ENCODE measurements around the gene BMAL2.

Gene BMAL2

GRCh38 chr12:27332714-27333402 lies at the start of gene BMAL2:
Gene BMAL2 (plus strand): TSS chr12:27332836. CDS start chr12:27333073, 237 bp downstream.
- Histone ChIP-seq H3K36me3 (ENCODE audit: control insufficient read depth, insufficient read depth, low read length) (no peaks in the 10 kb centered on the region), H3K27me3 (replicated peaks; ENCODE audit: control insufficient read depth, insufficient read depth, low read length) (no peaks in the 10 kb centered on the region)
- DNase-seq (ENCODE audit: extremely low read depth, insufficient read length) = peak; percentile 81

GRCh38 chr12:27284021-27284420 lies 48.6 kb upstream of the BMAL2 start:
- no peak overlapping the region for H3K4me3 ChIP-seq (replicated peaks; ENCODE audit: low read depth, low read length)
- no peak for TF ChIP-seq CTCF (IDR thresholded peaks at IDR 0.05; ENCODE audit: insufficient read depth, low read length, poor library complexity, severe bottlenecking)
- no peak for DNase-seq (ENCODE audit: extremely low read depth, insufficient read length)

More at GRCh38 chr12:27332714-27333402, at the start of gene BMAL2:
- peak within 1 kb of the TSS; percentile 86 for H3K4me3 ChIP-seq (replicated peaks; ENCODE audit: low read depth, low read length)
- TF ChIP-seq CTCF (IDR thresholded peaks at IDR 0.05; ENCODE audit: insufficient read depth, low read length, poor library complexity, severe bottlenecking) = no peak

GRCh38 chr12:27284751-27285150 lies 47.9 kb upstream of the BMAL2 start:
- peak; percentile 61 for DNase-seq (ENCODE audit: extremely low read depth, insufficient read length)
- no peaks in the 10 kb centered on the region for H3K27me3 ChIP-seq (replicated peaks; ENCODE audit: control insufficient read depth, insufficient read depth, low read length)
- no peak for TF ChIP-seq CTCF (IDR thresholded peaks at IDR 0.05; ENCODE audit: insufficient read depth, low read length, poor library complexity, severe bottlenecking)
- H3K36me3 ChIP-seq (ENCODE audit: control insufficient read depth, insufficient read depth, low read length) = peaks cover 3% of the 10 kb centered on the region
- H3K4me3 ChIP-seq (replicated peaks; ENCODE audit: low read depth, low read length) = no peak overlapping the region

More at GRCh38 chr12:27284021-27284420, 48.6 kb upstream of the BMAL2 start:
- Histone ChIP-seq H3K36me3 (ENCODE audit: control insufficient read depth, insufficient read depth, low read length) (peaks cover 3% of the 10 kb centered on the region), H3K27me3 (replicated peaks; ENCODE audit: control insufficient read depth, insufficient read depth, low read length) (no peaks in the 10 kb centered on the region)

GRCh38 chr12:27285403-27285802 lies 47.2 kb upstream of the BMAL2 start:
- H3K36me3 ChIP-seq (ENCODE audit: control insufficient read depth, insufficient read depth, low read length) = peaks cover 3% of the 10 kb centered on the region
- DNase-seq (ENCODE audit: extremely low read depth, insufficient read length) = no peak

GRCh38 chr12:27289414-27289813 lies 43.2 kb upstream of the BMAL2 start:
- Histone ChIP-seq H3K27me3 (replicated peaks; ENCODE audit: control insufficient read depth, insufficient read depth, low read length) (no peaks in the 10 kb centered on the region), H3K36me3 (ENCODE audit: control insufficient read depth, insufficient read depth, low read length) (no peaks in the 10 kb centered on the region), H3K4me3 (replicated peaks; ENCODE audit: low read depth, low read length) (no peak overlapping the region)
- TF ChIP-seq CTCF (IDR thresholded peaks at IDR 0.05; ENCODE audit: insufficient read depth, low read length, poor library complexity, severe bottlenecking) = no peak
- DNase-seq (ENCODE audit: extremely low read depth, insufficient read length) = no peak

More at GRCh38 chr12:27285403-27285802, 47.2 kb upstream of the BMAL2 start:
- no peak for TF ChIP-seq CTCF (IDR thresholded peaks at IDR 0.05; ENCODE audit: insufficient read depth, low read length, poor library complexity, severe bottlenecking)
- Histone ChIP-seq H3K4me3 (replicated peaks; ENCODE audit: low read depth, low read length) (no peak overlapping the region), H3K27me3 (replicated peaks; ENCODE audit: control insufficient read depth, insufficient read depth, low read length) (no peaks in the 10 kb centered on the region)

Data from GM06990 (cell line).